Measurements from ENCODE around the gene EIF3D.

The EIF3D gene

DNA sequence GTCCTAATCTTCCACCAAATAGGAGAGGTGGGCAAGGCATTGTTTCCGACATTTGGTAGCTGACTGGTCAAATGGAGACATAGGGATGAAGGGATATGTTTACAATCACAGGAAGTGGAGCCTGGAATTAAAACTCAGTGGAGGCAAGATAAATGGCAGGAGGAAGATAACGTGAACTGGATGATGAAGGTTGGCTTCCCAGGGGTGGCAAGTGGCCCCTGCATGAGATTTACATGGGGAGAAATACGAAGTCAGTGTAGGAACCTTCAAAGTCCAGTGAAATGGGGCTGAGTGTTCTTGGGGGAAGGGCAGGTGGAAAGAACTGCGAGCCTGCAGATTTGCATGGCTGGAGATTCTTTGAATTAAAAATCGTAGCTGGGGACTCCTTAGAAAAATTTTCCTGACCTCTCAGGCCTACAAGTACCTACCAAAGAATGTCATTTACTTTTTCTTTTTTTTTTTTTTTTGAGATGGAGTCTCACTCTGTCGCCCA, 21.4 kb downstream of the EIF3D start:
- DNase-seq (ENCODE audit: low spot score), result no peak

- DNase-seq (ENCODE audit: low spot score), result peak; percentile 97
Measured at GRCh38 chr22:36506637-36507517, 22.1 kb downstream of the EIF3D start, which contains the start of gene FOXRED2. TSS of gene FOXRED2 (minus strand) at chr22:36507040. CDS start at chr22:36506422, 618 bp downstream.

GRCh38 chr22:36505998-36506635, 22.8 kb downstream of the EIF3D start:
- DNase-seq (ENCODE audit: low spot score), result no peak

DNA sequence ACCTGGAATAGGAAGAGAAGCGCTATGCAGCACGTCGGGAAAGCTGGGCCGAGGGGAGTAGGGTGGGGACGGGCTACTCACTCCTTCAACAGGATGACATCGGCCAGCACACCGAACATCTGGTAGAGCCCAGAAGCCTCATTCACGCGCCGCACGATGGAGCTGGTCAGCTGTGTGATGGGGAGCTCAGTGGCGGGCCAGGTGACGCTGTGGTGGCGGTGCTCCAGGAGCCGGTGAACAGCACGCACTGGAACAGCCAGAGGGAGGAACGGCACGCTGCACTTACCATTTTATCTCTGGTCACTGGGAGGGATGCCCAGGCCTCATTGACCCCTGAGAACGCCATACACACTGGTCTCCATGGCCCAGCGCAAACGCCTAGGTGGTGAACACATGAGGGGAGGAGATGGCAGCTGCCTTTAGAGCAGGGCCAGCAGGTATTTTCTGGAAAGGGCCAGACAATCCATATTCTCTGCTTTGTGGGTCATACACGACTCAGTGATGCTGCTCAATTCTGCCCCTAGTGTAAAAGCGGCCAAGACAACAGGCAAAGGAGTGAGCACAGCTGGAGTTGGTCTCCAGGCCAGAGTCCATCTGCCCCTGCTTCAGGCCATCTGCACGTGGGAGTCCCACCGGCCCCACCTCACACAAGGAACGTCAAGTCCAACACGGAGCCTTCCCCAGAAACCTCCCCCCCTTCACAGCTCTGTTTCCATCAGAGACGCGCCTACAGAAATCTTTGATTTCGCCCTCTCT, 30.9 kb downstream of the EIF3D start:
- no peak for DNase-seq (ENCODE audit: low spot score)

DNA sequence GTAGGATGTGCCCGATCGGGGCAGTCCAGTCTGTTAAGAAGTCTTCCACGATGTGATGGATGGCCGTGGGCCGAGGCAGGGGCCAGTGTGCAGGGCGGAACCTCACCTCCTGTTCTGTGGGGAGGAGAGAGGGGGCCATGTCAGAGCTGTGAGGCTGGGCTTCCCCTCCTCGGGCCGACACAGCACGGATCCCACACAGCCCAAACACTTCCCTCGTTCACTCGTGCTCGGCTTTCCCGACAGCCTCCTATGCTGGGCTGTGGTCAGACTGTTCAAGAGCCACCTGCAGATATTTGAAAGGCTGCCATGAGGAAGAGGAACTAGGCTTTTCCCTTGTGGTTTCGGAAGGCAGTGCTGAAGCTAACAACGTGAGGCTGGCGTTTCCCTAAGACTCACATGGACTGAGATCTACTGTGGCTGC, 35.3 kb downstream of the EIF3D start:
- DNase-seq (ENCODE audit: low spot score), result no peak

- no peak for DNase-seq (ENCODE audit: low spot score)
Measured at GRCh38 chr22:36492109-36492508, 36.9 kb downstream of the EIF3D start.

- no peak for DNase-seq (ENCODE audit: low spot score)
Measured at GRCh38 chr22:36491155-36491554, 37.8 kb downstream of the EIF3D start.

DNA sequence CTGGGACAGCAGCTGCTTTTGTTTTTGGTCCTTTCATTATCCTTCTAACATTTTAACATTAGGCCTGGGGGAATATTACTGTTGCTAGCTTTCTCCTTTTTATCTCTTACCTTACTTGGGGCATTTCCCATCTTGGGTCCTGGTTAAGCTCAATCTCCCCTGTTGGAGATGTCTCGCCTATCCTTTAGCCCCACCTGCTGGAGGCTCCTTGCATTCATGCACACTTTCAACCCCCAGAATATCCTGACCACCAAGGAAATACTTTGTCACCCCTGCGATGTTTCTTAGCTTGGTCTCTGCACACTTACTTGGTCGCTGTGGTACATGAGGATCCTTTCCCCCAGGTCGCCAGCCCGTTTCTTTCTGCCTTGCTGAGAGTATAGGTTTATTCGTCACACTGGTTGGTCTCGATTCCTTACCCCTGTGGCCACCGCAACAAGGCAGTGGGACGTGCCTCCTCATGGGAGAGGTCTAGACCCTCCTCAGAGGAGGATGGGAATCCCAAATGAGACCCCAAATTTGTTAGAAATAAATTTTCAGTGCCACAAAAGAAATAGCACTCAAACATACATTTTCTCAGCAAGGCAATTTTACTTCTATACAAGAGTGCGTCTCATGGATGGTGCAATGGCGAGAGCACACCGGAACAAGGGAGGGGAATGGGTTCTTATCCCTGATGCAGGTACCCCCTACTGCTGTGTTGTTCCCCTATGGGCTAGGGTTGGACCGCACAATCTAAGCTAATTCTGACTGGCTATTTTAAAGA, 42.2 kb downstream of the EIF3D start:
- DNase-seq (ENCODE audit: low spot score), result peak; percentile 50

DNA sequence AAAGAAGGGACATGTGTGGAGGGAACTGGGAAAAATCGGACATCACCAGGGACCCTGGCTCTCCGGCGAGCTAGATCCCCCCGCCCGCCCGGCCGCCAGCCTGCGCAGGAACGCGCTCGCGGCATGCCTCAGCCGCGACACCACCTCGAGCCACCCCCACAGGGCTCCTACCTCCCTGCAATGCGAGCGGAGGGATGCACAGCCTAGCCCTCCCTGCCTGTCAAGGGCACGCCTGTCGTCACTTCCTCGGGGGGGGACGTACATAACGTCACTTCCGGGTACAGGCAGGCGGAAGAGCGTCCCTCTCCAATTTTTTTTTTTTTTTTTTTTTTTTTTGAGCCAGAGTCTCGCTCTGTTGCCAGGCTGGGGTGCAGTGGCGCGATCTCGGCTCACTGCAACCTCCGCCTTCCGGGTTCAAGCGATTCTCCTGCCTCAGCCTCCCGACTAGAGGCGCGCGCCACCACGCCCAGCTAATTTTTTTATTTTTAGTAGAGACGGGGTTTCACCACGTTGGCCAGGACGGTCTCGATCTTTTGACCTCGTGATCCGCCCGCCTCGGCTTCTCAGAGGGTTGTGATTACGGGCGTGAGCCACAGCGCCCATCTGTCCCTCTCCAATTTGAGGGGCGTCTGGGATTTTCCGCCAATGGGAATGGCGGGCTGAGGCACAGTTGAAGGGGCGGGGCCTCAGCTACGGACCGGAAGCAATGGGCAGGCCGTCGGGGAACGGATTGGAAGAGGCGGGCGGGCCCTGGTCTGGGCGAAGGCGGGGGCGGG, 47.4 kb downstream of the EIF3D start, which contains the start of gene TXN2:
Gene TXN2, minus strand, starts transcription at position 248 of the 776 bp plus-strand sequence. CDS start 803 bp downstream, outside the sequence.
- DNase-seq (ENCODE audit: low spot score), result peak; percentile 98

- no peak for DNase-seq (ENCODE audit: low spot score)
Measured at GRCh38 chr22:36480941-36481392, 48.0 kb downstream of the EIF3D start.

DNA sequence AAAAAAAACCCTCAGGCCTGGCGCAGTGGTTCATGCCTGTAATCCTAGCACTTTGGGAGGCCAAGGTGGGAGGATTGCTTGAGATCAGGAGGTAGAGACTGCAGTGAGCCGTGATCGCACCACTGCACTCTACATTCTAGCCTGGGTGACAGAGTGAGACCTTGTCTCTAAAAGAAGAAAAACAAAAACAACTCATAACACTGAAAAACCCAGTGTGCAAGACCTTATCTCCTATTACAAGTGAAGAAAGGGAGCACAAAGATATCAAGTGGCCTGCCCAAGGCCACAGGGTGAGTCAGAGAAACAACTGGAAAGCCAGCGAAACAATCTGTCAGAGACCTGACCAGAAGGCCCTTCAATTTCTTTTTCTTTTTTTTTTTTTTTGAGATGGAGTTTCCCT, 50.0 kb downstream of the EIF3D start:
- no peak for DNase-seq (ENCODE audit: low spot score)

- DNase-seq (ENCODE audit: low spot score), result no peak
Measured at GRCh38 chr22:36475341-36475740, 53.6 kb downstream of the EIF3D start.

DNA sequence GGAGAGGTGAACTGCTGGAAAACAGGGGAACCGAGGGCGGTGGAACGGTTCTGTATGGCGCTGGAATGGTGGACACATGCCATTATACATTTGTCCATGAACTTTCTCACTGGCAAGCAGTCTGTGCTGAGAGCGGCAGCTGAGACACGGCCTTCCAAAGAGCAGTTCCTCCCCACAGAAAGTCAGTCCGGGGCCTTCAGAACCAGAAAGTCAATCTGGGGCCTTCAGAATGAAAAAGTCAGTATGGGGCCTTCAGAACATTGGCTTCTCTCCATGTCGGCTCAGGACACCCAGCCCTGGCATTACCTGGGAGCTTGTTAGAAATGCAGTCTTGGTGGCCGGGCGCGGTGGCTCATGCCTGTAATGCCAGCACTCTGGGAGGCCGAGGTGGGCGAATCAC, 56.3 kb downstream of the EIF3D start:
- no peak for DNase-seq (ENCODE audit: low spot score)

- DNase-seq (ENCODE audit: low spot score), result no peak
Measured at GRCh38 chr22:36471341-36471821, 57.6 kb downstream of the EIF3D start.

GRCh38 chr22:36470994-36471331, 58.0 kb downstream of the EIF3D start:
- no peak for DNase-seq (ENCODE audit: low spot score)

DNA sequence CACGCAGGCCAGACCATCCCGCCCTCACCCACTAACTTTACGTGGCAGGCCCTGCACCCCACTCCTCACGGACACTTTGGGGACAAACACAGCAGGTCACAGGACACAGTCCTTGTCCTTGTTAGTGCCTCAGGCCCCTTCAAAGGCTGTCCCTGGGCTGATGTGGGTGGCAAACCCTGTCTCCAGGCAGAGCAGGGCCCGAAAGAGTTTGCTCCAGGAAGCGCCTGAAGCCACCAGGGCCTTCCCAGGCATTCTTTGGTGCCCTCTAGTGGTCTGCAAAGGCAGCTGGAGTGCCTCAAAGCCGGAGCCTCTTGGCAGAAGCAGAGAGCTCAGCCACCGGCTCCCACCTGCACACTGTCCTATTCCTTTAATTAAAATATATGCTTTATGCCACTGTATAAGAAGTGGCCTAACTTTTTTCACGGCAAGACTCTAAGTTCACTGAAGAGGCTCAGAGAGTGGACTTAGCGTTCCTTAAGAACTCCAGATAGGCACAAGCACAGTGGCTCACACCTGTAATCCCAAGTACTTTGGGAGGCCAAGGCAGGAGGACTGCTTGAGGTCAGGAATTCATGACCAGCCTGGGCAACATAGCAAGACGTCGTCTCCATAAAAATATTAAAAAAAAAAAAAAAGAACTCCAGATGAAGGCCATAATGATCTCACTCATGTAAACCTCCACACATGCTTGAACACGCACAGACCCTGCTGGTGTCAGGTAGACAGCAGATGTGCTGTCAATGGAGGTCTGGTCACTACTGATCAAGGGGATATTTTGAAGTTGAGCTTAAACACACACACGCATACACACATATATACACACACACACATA, 58.6 kb downstream of the EIF3D start:
- DNase-seq (ENCODE audit: low spot score), result peak; percentile 88

- DNase-seq (ENCODE audit: low spot score), result no peak
Measured at GRCh38 chr22:36469094-36469710, 59.8 kb downstream of the EIF3D start.

DNA sequence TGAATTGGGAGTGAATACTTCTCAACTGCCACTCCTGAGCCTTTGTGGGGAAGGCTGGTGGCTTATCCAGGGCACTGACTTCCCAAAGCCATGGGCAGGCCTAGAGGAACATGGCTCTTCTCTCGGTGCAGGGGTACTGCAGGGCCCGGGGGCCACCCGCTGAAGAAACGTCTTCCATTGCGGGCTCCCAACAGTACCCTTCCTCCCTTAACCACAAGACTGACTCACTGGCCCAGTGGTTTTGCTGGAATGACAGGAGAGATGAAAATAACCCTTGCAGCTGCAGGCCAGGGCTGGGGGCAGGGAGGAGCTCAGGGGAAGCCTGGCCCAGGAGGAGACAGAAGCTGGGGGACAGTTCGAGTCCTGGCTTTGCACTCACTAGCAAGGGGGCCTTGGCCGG, 61.0 kb downstream of the EIF3D start:
- DNase-seq (ENCODE audit: low spot score), result peak; percentile 92

All from GM03348 (cell line).